ENCODE measurements around the gene SLX1A.
"Not testable (repeated sequence)": the region's sequence is repeated elsewhere in the genome, so short reads cannot be mapped to it uniquely, and the experiment has no call there.

DNA sequence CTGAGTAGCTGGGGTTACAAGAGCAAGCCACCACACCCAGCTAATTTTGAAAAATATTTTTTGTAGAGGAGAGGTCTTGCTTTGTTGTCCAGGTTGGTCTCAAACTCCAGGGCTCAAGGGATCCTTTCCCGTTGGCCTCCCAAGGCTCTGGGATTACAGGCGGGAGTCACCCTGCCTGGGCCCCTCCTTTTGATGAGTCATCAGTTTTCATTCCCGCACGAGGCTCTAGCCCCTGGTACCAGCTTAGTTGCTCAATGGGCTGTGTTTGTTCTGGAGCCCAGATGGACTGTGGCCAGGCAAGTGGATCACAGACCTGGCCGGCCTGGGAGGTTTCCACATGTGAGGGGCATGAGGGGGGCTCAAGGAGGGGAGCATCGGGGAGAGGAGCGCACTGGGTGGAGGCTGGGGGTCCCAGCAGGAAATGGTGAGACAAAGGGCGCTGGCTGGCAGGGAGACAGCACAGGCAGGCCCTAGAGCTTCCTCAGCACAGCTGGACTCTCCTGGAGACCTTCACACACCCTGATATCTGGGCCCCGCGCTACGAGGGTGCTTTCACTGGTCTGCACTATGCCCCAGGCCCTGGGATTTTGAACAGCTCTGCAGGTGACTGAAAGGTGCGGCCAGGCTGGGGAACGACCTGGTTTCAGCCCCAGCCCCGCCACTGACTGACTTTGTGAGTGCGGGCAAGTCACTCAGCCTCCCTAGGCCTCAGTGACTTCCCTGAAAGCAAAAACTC, 6.1 kb downstream of the SLX1A start:
- TF ChIP-seq, protein P1, sequence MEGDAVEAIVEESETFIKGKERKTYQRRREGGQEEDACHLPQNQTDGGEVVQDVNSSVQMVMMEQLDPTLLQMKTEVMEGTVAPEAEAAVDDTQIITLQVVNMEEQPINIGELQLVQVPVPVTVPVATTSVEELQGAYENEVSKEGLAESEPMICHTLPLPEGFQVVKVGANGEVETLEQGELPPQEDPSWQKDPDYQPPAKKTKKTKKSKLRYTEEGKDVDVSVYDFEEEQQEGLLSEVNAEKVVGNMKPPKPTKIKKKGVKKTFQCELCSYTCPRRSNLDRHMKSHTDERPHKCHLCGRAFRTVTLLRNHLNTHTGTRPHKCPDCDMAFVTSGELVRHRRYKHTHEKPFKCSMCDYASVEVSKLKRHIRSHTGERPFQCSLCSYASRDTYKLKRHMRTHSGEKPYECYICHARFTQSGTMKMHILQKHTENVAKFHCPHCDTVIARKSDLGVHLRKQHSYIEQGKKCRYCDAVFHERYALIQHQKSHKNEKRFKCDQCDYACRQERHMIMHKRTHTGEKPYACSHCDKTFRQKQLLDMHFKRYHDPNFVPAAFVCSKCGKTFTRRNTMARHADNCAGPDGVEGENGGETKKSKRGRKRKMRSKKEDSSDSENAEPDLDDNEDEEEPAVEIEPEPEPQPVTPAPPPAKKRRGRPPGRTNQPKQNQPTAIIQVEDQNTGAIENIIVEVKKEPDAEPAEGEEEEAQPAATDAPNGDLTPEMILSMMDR (IDR thresholded peaks at IDR 0.05): not testable (repeated sequence)
- not testable (repeated sequence) for TF ChIP-seq SMAD3 (CRISPR knock-in tag; IDR thresholded peaks at IDR 0.05; ENCODE audit: borderline replicate concordance); ZNF232 (CRISPR knock-in tag; IDR thresholded peaks at IDR 0.05); NFYB (CRISPR knock-in tag; conservative IDR thresholded peaks at IDR 0.05; ENCODE audit: low read depth); ZNF121 (CRISPR knock-in tag; IDR thresholded peaks at IDR 0.05)
- TF ChIP-seq, protein P2, sequence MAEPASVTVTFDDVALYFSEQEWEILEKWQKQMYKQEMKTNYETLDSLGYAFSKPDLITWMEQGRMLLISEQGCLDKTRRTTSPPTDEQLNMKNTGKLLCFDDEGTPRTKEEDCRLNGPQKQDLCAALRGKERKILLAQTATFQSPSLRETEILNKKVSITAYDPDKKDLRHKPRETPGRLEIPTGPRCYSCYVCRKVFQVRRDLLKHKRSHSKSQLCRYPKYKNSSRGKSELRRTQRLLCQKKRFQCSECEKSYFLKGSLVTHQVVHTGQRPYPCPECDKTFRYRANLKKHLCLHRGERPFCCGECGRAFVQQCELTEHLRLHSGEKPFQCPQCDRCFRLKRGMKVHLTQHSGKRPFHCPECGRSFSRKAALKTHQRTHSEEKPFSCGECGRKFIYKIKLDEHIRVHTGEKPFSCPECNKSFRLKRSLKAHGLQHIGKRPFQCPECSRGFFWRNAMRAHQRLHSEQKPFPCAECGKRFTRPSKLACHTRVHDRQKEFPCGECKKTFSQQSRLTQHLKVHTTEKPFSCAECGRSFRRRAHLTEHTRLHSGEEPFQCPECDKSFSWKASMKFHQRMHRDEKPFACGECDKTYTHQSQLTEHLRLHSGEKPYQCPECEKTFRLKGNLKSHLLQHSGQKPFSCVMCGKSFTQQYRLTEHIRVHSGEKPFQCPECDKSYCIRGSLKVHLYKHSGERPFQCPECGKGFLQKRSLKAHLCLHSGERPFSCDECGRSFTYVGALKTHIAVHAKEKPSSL (CRISPR knock-in tag; conservative IDR thresholded peaks at IDR 0.05): not testable (repeated sequence)
